H9 (cell line): ENCODE data around the gene TBC1D8. TPM values are rescaled to one million over a fixed set of nuclear protein-coding genes. Genes with fewer than 3 reads are reported as not detected.

Experiments
- DNase-seq: peaks from one replicate; pipeline ENCODE4 v3.0.0-alpha.2; 2017
- H2AFZ ChIP-seq: one replicate; pipeline ENCODE4 v1.6.1; 2013; ENCODE audit warnings: mild to moderate bottlenecking, low read length, control low read depth, moderate library complexity
- H2AK5ac ChIP-seq: 2 replicates; pipeline ENCODE4 v1.6.1; 2013; ENCODE audit warnings: low read length, control low read depth, mixed read lengths; ENCODE audit not compliant: insufficient read length
- H2BK120ac ChIP-seq: one replicate; pipeline ENCODE4 v1.6.1; 2013; ENCODE audit warnings: low read depth, mild to moderate bottlenecking, low read length, control low read depth, inconsistent platforms; ENCODE audit not compliant: poor library complexity, severe bottlenecking
- H2BK12ac ChIP-seq: 2 replicates; pipeline ENCODE4 v1.6.1; 2013; ENCODE audit warnings: low read length, control low read depth, mixed read lengths, low read depth; ENCODE audit not compliant: insufficient read length
- H2BK15ac ChIP-seq: 2 replicates; pipeline ENCODE4 v1.6.1; 2013; ENCODE audit warnings: low read depth, low read length, control low read depth
- H2BK20ac ChIP-seq: one replicate; pipeline ENCODE4 v1.6.1; 2013; ENCODE audit warnings: low read depth, mild to moderate bottlenecking, low read length, control low read depth, inconsistent platforms; ENCODE audit not compliant: poor library complexity, severe bottlenecking
- H2BK5ac ChIP-seq: 2 replicates; pipeline ENCODE4 v1.6.1; 2013; ENCODE audit warnings: low read length, control low read depth, mixed read lengths; ENCODE audit not compliant: insufficient read length
- H3K14ac ChIP-seq: 2 replicates; pipeline ENCODE4 v1.6.1; 2013; ENCODE audit warnings: low read length, control low read depth; ENCODE audit not compliant: insufficient read depth
- H3K18ac ChIP-seq: 2 replicates; pipeline ENCODE4 v1.6.1; 2013; ENCODE audit warnings: low read depth, mild to moderate bottlenecking, mixed read lengths, low read length, control low read depth; ENCODE audit not compliant: insufficient read length
- H3K23ac ChIP-seq: 2 replicates; pipeline ENCODE4 v1.6.1; 2013; ENCODE audit warnings: low read length, control low read depth, mixed read lengths, low read depth; ENCODE audit not compliant: insufficient read length
- H3K23me2 ChIP-seq: 2 replicates; pipeline ENCODE4 v1.6.1; 2013; ENCODE audit warnings: low read depth, mild to moderate bottlenecking, mixed read lengths, low read length, control low read depth; ENCODE audit not compliant: insufficient read length, poor library complexity, severe bottlenecking
- H3K27ac ChIP-seq: 2 replicates; pipeline ENCODE4 v1.5.1; 2013; ENCODE audit warnings: low read length, control low read depth, mixed read lengths, low read depth; ENCODE audit not compliant: insufficient read length
- H3K27me3 ChIP-seq: 2 replicates; pipeline ENCODE4 v1.6.1; 2013; ENCODE audit warnings: low read length, control low read depth, inconsistent platforms; ENCODE audit not compliant: insufficient read depth
- H3K4ac ChIP-seq: 2 replicates; pipeline ENCODE4 v1.6.1; 2013; ENCODE audit warnings: low read depth, mild to moderate bottlenecking, control low read depth, inconsistent platforms, low read length, moderate library complexity
- H3K4me1 ChIP-seq: 2 replicates; pipeline ENCODE4 v1.6.1; 2013; ENCODE audit warnings: low read length, control low read depth, inconsistent platforms; ENCODE audit not compliant: insufficient read depth
- H3K4me2 ChIP-seq: 2 replicates; pipeline ENCODE4 v1.6.1; 2013; ENCODE audit warnings: low read length, control low read depth, mixed read lengths; ENCODE audit not compliant: insufficient read length, insufficient read depth
- H3K56ac ChIP-seq: 2 replicates; pipeline ENCODE4 v1.6.1; 2013; ENCODE audit warnings: low read depth, mild to moderate bottlenecking, mixed read lengths, low read length, control low read depth; ENCODE audit not compliant: insufficient read length
- H3K79me1 ChIP-seq: 2 replicates; pipeline ENCODE4 v1.6.1; 2013; ENCODE audit warnings: low read depth, mild to moderate bottlenecking, moderate library complexity, low read length, control low read depth, inconsistent platforms; ENCODE audit not compliant: insufficient read depth, poor library complexity, severe bottlenecking
- H3K79me2 ChIP-seq: 2 replicates; pipeline ENCODE4 v1.6.1; 2013; ENCODE audit warnings: low read length, control low read depth, inconsistent platforms; ENCODE audit not compliant: insufficient read depth
- H3K9ac ChIP-seq: 2 replicates; pipeline ENCODE4 v1.6.1; 2013; ENCODE audit warnings: low read length, control low read depth, mixed read lengths; ENCODE audit not compliant: insufficient read length; ENCODE audit errors: extremely low read depth
- H3K9me3 ChIP-seq: one replicate; pipeline ENCODE4 v1.6.1; 2013; ENCODE audit warnings: low read depth, low read length, inconsistent platforms; ENCODE audit not compliant: control insufficient read depth
- H3T11ph ChIP-seq: one replicate; pipeline ENCODE4 v1.6.1; 2013; ENCODE audit warnings: mild to moderate bottlenecking, low read length, control low read depth, inconsistent platforms
- H4K20me1 ChIP-seq: one replicate; pipeline ENCODE4 v1.6.1; 2013; ENCODE audit not compliant: control insufficient read depth, insufficient read length, insufficient read depth
- H4K5ac ChIP-seq: 2 replicates; pipeline ENCODE4 v1.6.1; 2013; ENCODE audit warnings: low read depth, mild to moderate bottlenecking, mixed read lengths, low read length, control low read depth; ENCODE audit not compliant: insufficient read length
- H4K8ac ChIP-seq: replicated peaks from 2 replicates; pipeline ENCODE4 v1.6.1; 2013; ENCODE audit warnings: low read length, control low read depth, mixed read lengths, low read depth; ENCODE audit not compliant: insufficient read length
- H4K91ac ChIP-seq: 2 replicates; pipeline ENCODE4 v1.6.1; 2013; ENCODE audit warnings: low read depth, mild to moderate bottlenecking, moderate library complexity, mixed read lengths, low read length, control low read depth; ENCODE audit not compliant: insufficient read length
- H3K27ac Mint-ChIP-seq, 3 experiments: 2 replicates in 2 of 3; 3 replicates in 1 of 3; pipeline ENCODE4 v1.8.0; 2020 to 2021; ENCODE audit warnings: mixed read lengths in 3 of 3, mild to moderate bottlenecking in 1 of 3, moderate library complexity in 1 of 3
- H3K27me3 Mint-ChIP-seq: 2 replicates; pipeline ENCODE4 v1.8.0; 2021; ENCODE audit warnings: low read depth, mild to moderate bottlenecking, moderate library complexity, mixed read lengths
- H3K36me3 Mint-ChIP-seq, 3 experiments: 2 replicates in 2 of 3; 3 replicates in 1 of 3; pipeline ENCODE4 v1.8.0; 2020 to 2021; ENCODE audit warnings: low read depth in 3 of 3, mixed read lengths in 3 of 3; ENCODE audit not compliant: insufficient read depth in 1 of 3
- H3K4me1 Mint-ChIP-seq, 2 experiments: 2 replicates each; pipeline ENCODE4 v1.8.0; 2020; ENCODE audit warnings: mixed read lengths in 2 of 2
- H3K4me3 Mint-ChIP-seq, 2 experiments: 2 replicates in 1 of 2; 3 replicates in 1 of 2; pipeline ENCODE4 v1.8.0; 2020 to 2021; ENCODE audit warnings: mild to moderate bottlenecking in 2 of 2, mixed read lengths in 2 of 2, moderate library complexity in 1 of 2
- H3K9me3 Mint-ChIP-seq, 2 experiments: 2 replicates in 1 of 2; 3 replicates in 1 of 2; pipeline ENCODE4 v1.8.0; 2020; ENCODE audit warnings: mild to moderate bottlenecking in 2 of 2, mixed read lengths in 2 of 2, moderate library complexity in 1 of 2
- CTCF ChIP-seq: fragments of 200-600 bp; sonication (generic); conservative IDR thresholded peaks from 3 replicates; pipeline ENCODE4 v1.8.0; 2021; ENCODE audit warnings: antibody characterized with exemption, mild to moderate bottlenecking
- WGBS: extraction: QIAGEN DNeasy Blood & Tissue Kit; methylation state at CpG from one replicate; pipeline ENCODE4 v1.1.7; 2013; ENCODE audit warnings: missing lambda C conversion rate, low lambda C conversion rate, mixed read lengths; ENCODE audit not compliant: insufficient read length; ENCODE audit errors: extremely low coverage; 5-methylcytosine and 5-hydroxymethylcytosine counted together
- total RNA-seq: library from RNA; stranded (reverse); gene quantifications from 2 replicates; pipeline ENCODE4 v1.2.1, GENCODE V29; 2021

Gene TBC1D8
- total RNA-seq, 1 experiment from 2014 or later = 16.6 TPM

- Histone ChIP-seq H3K27ac (no peak overlapping the region), H4K91ac (no peak overlapping the region), H3K27me3 (no peaks in the 10 kb centered on the region), H2BK12ac (no peak overlapping the region), H3K4ac (no peak overlapping the region), H3K4me2 (no peak overlapping the region), H2BK15ac (no peak overlapping the region), H3K9ac (no peak overlapping the region), H3K56ac (no peak overlapping the region), H3K9me3 (no peaks in the 10 kb centered on the region), H2AFZ (no peak overlapping the region), H3K4me1 (peaks cover 23% of the 10 kb centered on the region; the same call in 1 of the 2 replicates), H2BK20ac (no peak overlapping the region), H3K79me2 (peaks cover 14% of the 10 kb centered on the region; the same call in 1 of the 2 replicates), H4K5ac (no peak overlapping the region), H3K23me2 (no peaks in the 10 kb centered on the region), H3K79me1 (peaks cover 3% of the 10 kb centered on the region), H3K23ac (no peak overlapping the region), H3K14ac (no peak overlapping the region), H4K8ac (no peak overlapping the region), H4K20me1 (no peaks in the 10 kb centered on the region), H2AK5ac (no peak overlapping the region), H2BK120ac (no peak overlapping the region), H3T11ph (no peak overlapping the region), H2BK5ac (no peak overlapping the region), H3K18ac (no peak overlapping the region)
- no peak for TF ChIP-seq CTCF
- H3K4me3 Mint-ChIP-seq = no peak overlapping the region
- H3K36me3 Mint-ChIP-seq = peaks cover 5 to 10% (median 8%) of the 10 kb centered on the region in 3 experiments; a peak in 6 of 7 replicates
- peaks cover 5 to 9% of the 10 kb centered on the region in 2 experiments for H3K9me3 Mint-ChIP-seq
- DNase-seq = no peak
- WGBS = no CpG with 5 or more reads among the region's 8 CpGs
- H3K27ac Mint-ChIP-seq = no peak overlapping the region
- no peaks in the 10 kb centered on the region for H3K27me3 Mint-ChIP-seq
- peaks cover 38 to 58% of the 10 kb centered on the region in 2 experiments for H3K4me1 Mint-ChIP-seq
These were observed 42.8 kb downstream of the TBC1D8 start for GRCh38 chr2:101108357-101108756.
